ENCODE measurements around the gene DNER. TPM values are rescaled to one million over a fixed set of nuclear protein-coding genes. Genes with fewer than 3 reads are reported as not detected.

The DNER gene
- total and polyA plus RNA-seq, 2 of the 4 experiments (the other 2 are of a cell fraction) = under 0.01 to 0.14 TPM

- ATAC-seq (ENCODE audit: low read depth) (no peak), DNase-seq (no peak)
- no peak overlapping the region for H3K56ac ChIP-seq (ENCODE audit: extremely low read depth, insufficient read depth, low read length)
- no peak overlapping the region for H4K8ac ChIP-seq (ENCODE audit: low read depth in 2 of 2, low read length in 2 of 2)
- H4K5ac ChIP-seq (ENCODE audit: low read depth, low read length) = no peak overlapping the region
- H3K4ac ChIP-seq (ENCODE audit: low read depth, low read length) = no peak overlapping the region
- H2AFZ ChIP-seq (replicated peaks; ENCODE audit: low read length, poor library complexity) = no peak overlapping the region
- intact Hi-C loops (cut with micrococcal nuclease) = no loop called here
- no peak overlapping the region for H3K18ac ChIP-seq (ENCODE audit: low read depth, low read length)
- no peak overlapping the region for H3K4me2 ChIP-seq (ENCODE audit: low read depth, low read length)
- H3K79me1 ChIP-seq (ENCODE audit: low read depth in 1 of 2, low read length in 2 of 2) = no peaks in the 10 kb centered on the region
- no peaks in the 10 kb centered on the region for H3K27me3 ChIP-seq (ENCODE audit: control insufficient read depth, insufficient read depth, low read length)
- H4K20me1 ChIP-seq (ENCODE audit: insufficient read depth, low read length) = no peaks in the 10 kb centered on the region
- no peak overlapping the region for H3K4me3 ChIP-seq (ENCODE audit: insufficient read depth, low read depth, low read length)
- no peak overlapping the region for H3K27ac ChIP-seq (ENCODE audit: insufficient read depth, low read length)
- H2BK15ac ChIP-seq (ENCODE audit: low read depth, low read length) = no peak overlapping the region
- no peaks in the 10 kb centered on the region for H3K9me1 ChIP-seq (ENCODE audit: insufficient read depth, low read length)
- H3K4me1 ChIP-seq (ENCODE audit: control insufficient read depth, insufficient read depth, low read length) = no peaks in the 10 kb centered on the region
- H3K36me3 ChIP-seq (ENCODE audit: control insufficient read depth, insufficient read depth, low read length) = no peaks in the 10 kb centered on the region
- in situ Hi-C loops (cut with MboI; ENCODE audit: low sequenced_read_pairs) = no loop called here
- WGBS, 2 experiments (ENCODE audit: extremely low coverage in 2 of 2, insufficient read length in 1 of 2) = no CpG with 5 or more reads among the region's 1 CpG
- BruUV-seq (replicated peaks) = no TSS peak
- ChIA-PET POLR2A (ENCODE audit: unreplicated experiment) (no interaction called here), CTCF (interaction anchor here (0.5 kb wide), 1 partner anchor 13 kb away, joined by 7 read pairs; no protein-coding TSS in a partner anchor)
- H3K9ac ChIP-seq (ENCODE audit: low read depth, low read length) = no peak overlapping the region
- dilution Hi-C loops (cut with HindIII; ENCODE audit: low sequenced_read_pairs, unreplicated experiment) = no loop called here
- no peaks in the 10 kb centered on the region; the same call in 1 of the 2 replicates for H3K9me3 ChIP-seq (ENCODE audit: control insufficient read depth, insufficient read depth, low read length)
- H2BK5ac ChIP-seq (ENCODE audit: low read depth, low read length, poor library complexity, severe bottlenecking) = no peak overlapping the region
- no peak overlapping the region for H4K91ac ChIP-seq (ENCODE audit: insufficient read depth, low read depth, low read length)
- no peak overlapping the region for H2AK9ac ChIP-seq (replicated peaks; ENCODE audit: low read depth, low read length, poor library complexity)
- H2AK5ac ChIP-seq (ENCODE audit: low read depth, low read length) = no peak overlapping the region
- no peak overlapping the region for H2BK120ac ChIP-seq (ENCODE audit: low read depth, low read length)
- TF ChIP-seq MAZ (IDR thresholded peaks at IDR 0.05; ENCODE audit: borderline replicate concordance, low read depth, low read length) (no peak), POLR2A (IDR thresholded peaks at IDR 0.05; ENCODE audit: low read depth, low read length) (no peak), SMC3 (IDR thresholded peaks at IDR 0.05; ENCODE audit: low read depth, low read length) (no peak), NFE2L2 (IDR thresholded peaks at IDR 0.05; ENCODE audit: low read depth, low read length) (no peak), RCOR1 (IDR thresholded peaks at IDR 0.05; ENCODE audit: insufficient replicate concordance, low read length) (no peak), RFX5 (IDR thresholded peaks at IDR 0.05; ENCODE audit: low read depth, low read length) (no peak), FOS (IDR thresholded peaks at IDR 0.05; ENCODE audit: low read depth, low read length) (no peak), MAFK (IDR thresholded peaks at IDR 0.05; ENCODE audit: low read depth, low read length) (no peak), MXI1 (IDR thresholded peaks at IDR 0.05; ENCODE audit: borderline replicate concordance, low read depth, low read length) (no peak), CEBPB (IDR thresholded peaks at IDR 0.05; ENCODE audit: low read depth, low read length) (no peak), BHLHE40 (IDR thresholded peaks at IDR 0.05; ENCODE audit: low read depth, low read length) (no peak), RAD21 (IDR thresholded peaks at IDR 0.05; ENCODE audit: low read length) (no peak), CTCF (conservative IDR thresholded peaks at IDR 0.05; ENCODE audit: low read depth, low read length) (no peak), ELK1 (IDR thresholded peaks at IDR 0.05; ENCODE audit: borderline replicate concordance, low read depth, low read length) (no peak), USF2 (IDR thresholded peaks at IDR 0.05; ENCODE audit: low read depth, low read length) (no peak), CHD1 (IDR thresholded peaks at IDR 0.05; ENCODE audit: low read depth, low read length) (no peak)
- no peak overlapping the region for H3K14ac ChIP-seq (replicated peaks; ENCODE audit: low read depth, low read length)
- H3K23ac ChIP-seq (ENCODE audit: low read depth, low read length) = no peak overlapping the region
- no peak overlapping the region for H2BK20ac ChIP-seq (ENCODE audit: low read depth, low read length)
Measured at GRCh38 chr2:229734410-229734809, 20.1 kb upstream of the DNER start.

All from IMR-90 (cell line).